ENCODE data around the gene UTP25.
"Not testable (repeated sequence)": the region's sequence is repeated elsewhere in the genome, so short reads cannot be mapped to it uniquely, and the experiment has no call there.

Gene UTP25

GRCh38 chr1:209827384-209828262 is at the start of gene UTP25:
Gene UTP25 (plus strand): TSS chr1:209827972. CDS start chr1:209828064, 92 bp downstream.
- DNase-seq, result peak; percentile 98

DNA sequence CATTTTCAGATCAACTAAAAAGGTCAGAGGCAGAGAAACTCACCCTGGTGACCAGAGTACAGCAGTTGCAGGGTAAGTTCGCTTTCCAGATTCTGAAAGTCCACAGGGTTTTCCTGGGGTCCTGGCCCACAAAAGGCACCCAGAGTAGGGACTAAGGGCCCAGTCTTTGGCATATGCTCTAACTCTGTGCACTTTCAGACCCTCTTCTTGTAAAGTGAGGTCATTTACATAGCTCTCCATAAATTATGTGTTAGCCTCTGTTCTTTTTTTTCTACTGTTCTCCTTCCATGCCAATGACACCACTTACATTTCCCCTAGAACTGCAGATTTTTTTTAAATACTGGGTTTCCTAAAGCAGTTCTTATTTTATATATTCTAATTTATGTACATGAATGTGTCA is 49.7 kb upstream of the UTP25 start:
- no peak for DNase-seq

- DNase-seq, result no peak
Measured at GRCh38 chr1:209780268-209780667, 47.5 kb upstream of the UTP25 start.

DNA sequence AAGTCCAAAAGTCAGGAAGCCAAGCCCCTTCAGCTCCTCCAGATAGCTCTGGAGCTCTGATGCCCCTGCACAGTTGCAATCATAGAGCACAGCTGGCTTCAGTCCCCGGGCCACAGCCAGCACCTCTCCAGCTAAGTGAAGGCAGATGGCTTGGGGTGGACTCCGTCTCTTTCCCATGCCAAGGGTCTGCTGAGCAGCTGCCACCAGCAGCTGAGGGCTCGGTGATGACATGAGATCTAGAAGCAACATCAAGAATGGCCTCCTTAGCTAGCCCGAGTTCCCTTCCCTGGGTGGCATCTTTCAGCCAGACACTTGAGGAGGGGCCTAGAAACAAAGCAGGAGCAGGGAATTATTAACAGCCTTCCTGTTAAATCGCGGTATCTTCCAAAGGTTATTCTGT is 44.4 kb upstream of the UTP25 start:
- peak; percentile 23 for DNase-seq

DNA sequence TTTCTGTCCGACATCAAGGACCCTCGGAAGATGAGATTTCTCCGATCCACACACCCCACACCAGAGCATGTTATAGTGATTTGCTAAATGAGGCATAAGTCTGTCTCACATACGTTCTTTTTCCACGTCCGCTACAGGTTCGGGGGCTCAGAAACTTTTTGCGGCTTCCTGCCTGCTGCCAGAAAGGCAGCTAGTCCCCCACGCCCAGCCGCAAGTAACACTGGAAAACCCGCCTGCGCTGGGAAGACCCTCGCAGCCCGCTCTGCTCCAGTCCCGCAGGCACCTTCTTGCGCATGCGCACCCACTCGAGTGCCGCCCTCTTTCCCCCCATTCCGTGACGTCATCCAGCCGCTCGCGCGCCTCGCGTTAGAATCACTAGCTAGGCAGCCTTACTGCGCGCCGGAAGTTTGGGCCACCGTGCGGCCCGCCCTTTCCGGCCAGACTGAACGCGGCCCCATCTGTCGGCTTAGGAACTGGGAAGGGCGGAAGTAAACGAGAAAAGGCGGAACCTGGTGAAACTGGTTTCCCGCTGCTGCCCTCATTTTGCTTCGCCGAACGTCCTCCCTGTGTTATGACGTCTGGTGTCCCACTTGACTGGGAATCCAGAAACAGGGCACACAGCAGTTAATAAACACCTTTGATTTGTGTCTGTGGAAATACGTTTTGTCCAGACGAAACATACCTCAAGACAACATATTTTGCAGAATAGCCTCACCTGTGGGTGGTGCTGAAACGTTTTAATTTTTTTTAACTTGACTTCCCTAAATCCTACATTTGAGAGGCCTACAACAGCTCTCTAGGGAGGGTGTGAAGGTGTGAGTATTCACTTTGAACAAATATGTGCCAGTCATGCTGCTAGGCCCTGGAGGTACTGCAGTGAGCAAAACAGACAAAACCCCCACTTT is 43.3 kb upstream of the UTP25 start, which contains the start of gene C1orf74:
Gene C1orf74 (minus strand): TSS at position 295 of the 905 bp plus-strand sequence. CDS start 925 bp downstream, outside the sequence.
- DNase-seq, result peak; percentile 98

GRCh38 chr1:209785592-209785991 is 42.2 kb upstream of the UTP25 start:
- DNase-seq, result no peak

DNA sequence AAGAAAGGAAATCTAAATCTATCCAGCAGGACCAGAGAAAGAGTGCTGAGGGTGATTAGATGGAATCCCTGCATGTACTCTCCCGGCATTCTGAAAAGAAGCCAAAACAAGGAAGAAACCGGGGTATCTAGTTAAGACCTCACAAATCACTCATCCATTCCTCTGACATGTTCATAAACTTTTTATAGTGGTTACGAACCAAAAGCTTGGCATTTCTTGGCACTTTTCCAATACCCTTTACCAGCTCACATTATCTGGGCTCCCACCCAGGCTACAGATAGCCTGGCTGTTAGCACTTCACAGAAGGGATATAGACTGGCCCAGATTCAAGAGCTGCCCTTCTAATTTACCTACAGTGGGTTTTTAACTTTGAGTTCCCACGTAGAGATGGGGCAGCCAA is 41.6 kb upstream of the UTP25 start:
- no peak for DNase-seq

GRCh38 chr1:209787551-209787950 is 40.2 kb upstream of the UTP25 start:
- no peak for DNase-seq

DNA sequence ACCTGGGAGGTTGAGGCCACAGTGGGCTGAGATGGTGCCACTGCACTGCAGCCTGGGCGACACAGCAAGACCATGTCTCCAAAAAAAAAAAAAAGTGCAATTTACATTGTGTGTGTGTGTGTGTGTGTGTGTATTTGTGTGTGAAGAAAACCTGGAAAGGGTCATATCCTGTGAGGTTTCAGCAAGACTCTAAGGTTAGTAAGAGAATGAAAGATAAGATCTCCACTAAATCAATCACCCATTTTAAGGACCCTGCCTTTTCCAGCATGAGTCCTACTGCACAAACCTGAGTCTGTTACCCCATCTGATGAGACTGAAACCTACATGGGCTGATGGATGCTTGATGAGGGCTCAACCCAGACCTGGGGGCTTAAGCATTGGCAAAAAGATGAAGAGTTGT is 38.5 kb upstream of the UTP25 start:
- no peak for DNase-seq

GRCh38 chr1:209790286-209791193 is 37.2 kb upstream of the UTP25 start:
- DNase-seq, result no peak

DNA sequence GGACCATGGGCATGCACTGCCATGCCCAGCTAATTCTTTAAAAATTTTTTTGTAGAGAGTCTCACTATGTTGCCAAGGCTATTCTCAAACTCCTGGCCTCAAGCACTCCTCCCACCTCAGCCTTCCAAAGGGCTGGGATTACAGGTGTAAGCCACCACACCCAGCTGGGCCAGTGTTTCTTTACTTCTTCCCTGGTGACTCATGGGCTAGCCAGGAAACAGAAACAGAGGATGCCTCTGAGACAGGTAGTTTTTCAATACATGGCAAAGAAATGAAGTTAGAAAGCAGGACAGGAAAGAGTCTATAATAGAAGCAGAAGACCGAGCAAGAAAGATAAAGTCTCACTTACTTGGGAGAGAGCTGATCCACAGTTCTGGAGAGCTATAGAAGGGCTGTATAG is 35.9 kb upstream of the UTP25 start:
- no peak for DNase-seq

- not testable (repeated sequence) for DNase-seq
Measured at GRCh38 chr1:209793711-209794110, 34.1 kb upstream of the UTP25 start.

DNA sequence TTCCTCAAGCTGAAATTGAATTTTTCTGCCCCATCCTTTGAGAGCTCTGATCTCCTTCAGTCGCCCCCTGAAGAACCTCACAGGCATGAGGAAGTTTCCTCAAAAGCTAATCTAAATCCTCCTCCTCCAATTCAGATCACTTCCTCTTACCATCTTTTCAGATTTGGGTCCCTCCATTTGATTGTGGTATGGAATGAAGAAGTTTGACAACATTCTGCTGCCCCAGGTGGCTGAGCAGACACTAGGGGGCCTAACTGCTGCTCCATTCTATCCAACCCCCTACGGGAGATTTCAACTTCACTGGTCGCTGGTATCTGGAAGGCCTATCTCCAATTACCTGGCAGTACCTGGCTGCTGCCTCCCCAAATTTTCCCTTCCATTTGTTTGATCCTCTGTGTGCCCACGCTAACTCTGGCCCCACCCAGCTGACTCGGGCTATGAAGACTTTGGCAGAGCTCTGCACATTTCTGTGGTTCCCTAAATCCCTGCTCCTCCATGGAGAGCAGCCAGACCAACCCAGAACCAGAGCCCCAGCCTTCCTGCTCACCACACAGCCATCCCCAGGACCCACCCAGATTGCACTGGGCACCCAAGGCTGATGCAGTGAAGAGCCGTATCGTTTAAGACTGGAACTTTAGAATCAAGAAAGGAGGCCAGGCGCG is 29.7 kb upstream of the UTP25 start:
- DNase-seq, result no peak

- no peak for DNase-seq
Measured at GRCh38 chr1:209800984-209801834, 26.6 kb upstream of the UTP25 start.

GRCh38 chr1:209802117-209802779 is 25.5 kb upstream of the UTP25 start:
- DNase-seq, result no peak

- DNase-seq, result no peak
Measured at GRCh38 chr1:209802780-209803152, 25.0 kb upstream of the UTP25 start.

DNA sequence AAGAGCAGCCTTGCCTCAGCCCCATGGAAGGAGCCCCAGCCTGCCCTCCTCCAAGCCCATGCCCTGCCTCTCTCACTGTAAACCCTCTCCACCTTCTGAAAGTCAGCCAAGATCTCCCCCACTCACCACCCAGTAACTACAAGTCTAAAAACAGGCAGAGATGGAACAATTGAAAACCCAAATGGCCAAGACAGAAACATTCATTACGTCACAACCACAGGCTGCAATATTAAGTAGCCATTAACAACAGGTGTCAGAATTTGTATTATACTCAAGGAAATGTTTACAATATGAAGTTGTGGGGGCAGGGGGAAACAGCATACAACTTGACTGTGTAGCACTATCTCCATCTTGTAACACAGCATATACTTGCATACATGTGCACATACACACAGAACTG is 24.2 kb upstream of the UTP25 start:
- DNase-seq, result no peak

DNA sequence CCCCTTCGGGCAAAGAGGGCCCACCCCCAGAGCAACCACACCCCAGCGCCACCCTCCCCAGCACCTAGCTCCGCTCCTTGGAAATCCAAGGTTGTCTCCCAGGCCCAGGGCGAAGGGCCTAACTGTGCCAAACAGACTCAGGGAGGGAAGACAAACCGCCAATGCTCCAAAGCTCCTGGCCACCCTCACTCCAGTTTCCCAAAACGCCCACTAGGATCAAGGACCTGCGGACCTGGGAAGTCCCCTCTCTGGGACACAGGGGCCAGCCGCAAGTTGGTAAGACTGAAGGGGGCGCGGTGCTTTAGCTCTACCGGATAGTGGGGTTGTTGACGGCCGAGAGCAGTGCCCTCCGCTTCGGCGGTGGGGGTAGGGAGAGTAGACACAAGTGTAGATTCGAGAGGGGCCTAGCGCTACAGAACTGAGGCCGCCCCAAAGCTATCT is 22.4 kb upstream of the UTP25 start:
- DNase-seq, result no peak

- no peak for DNase-seq
Measured at GRCh38 chr1:209805875-209806760, 21.7 kb upstream of the UTP25 start, which contains the start of gene IRF6. Gene IRF6 (minus strand): TSS chr1:209806142. CDS start chr1:209801413, 4,729 bp downstream.
